WTC11 (cell line): ENCODE results near the gene PTPN2.

Experiments
- ATF3 ChIP-seq: sonication (generic); formaldehyde crosslinking; conservative IDR thresholded peaks from 2 replicates; pipeline ENCODE4 v1.8.1; 2022; ENCODE audit warnings: mild to moderate bottlenecking, missing genetic modification reagents
- CTCF ChIP-seq: fragments of 200-600 bp; IDR thresholded peaks from 2 replicates; pipeline ENCODE4 v1.8.0; 2022; ENCODE audit warnings: antibody characterized with exemption
- ESRRA ChIP-seq: sonication (generic); formaldehyde crosslinking; IDR thresholded peaks from 2 replicates; pipeline ENCODE4 v1.8.1; 2022; ENCODE audit warnings: mild to moderate bottlenecking, missing genetic modification reagents, borderline replicate concordance
- FOXJ3 ChIP-seq: sonication (generic); formaldehyde crosslinking; IDR thresholded peaks from 2 replicates; pipeline ENCODE4 v1.9.0; 2021; ENCODE audit warnings: missing genetic modification reagents, mild to moderate bottlenecking, borderline replicate concordance
- KAT7 ChIP-seq: sonication (generic); formaldehyde crosslinking; IDR thresholded peaks from 2 replicates; pipeline ENCODE4 v1.8.1; 2023; ENCODE audit warnings: missing genetic modification reagents, mild to moderate bottlenecking, borderline replicate concordance
- NR1H2 ChIP-seq: sonication (generic); formaldehyde crosslinking; IDR thresholded peaks from 2 replicates; pipeline ENCODE4 v1.9.0; 2021; ENCODE audit warnings: mild to moderate bottlenecking, moderate library complexity, missing genetic modification reagents
- NR2C2 ChIP-seq: sonication (generic); formaldehyde crosslinking; IDR thresholded peaks from 2 replicates; pipeline ENCODE4 v1.8.0; 2022; ENCODE audit warnings: mild to moderate bottlenecking, missing genetic modification reagents
- SMAD3 ChIP-seq: sonication (generic); formaldehyde crosslinking; IDR thresholded peaks from 2 replicates; pipeline ENCODE4 v1.8.0; 2022; ENCODE audit warnings: missing genetic modification reagents, mild to moderate bottlenecking, borderline replicate concordance
- TEAD4 ChIP-seq: sonication (generic); formaldehyde crosslinking; IDR thresholded peaks from 2 replicates; pipeline ENCODE4 v1.8.0; 2022; ENCODE audit warnings: mild to moderate bottlenecking, missing genetic modification reagents
- ZNF232 ChIP-seq: sonication (generic); formaldehyde crosslinking; IDR thresholded peaks from 2 replicates; pipeline ENCODE4 v1.8.0; 2022; ENCODE audit warnings: mild to moderate bottlenecking, missing genetic modification reagents
- TF ChIP-seq, protein P1 (sequence below): sonication (generic); formaldehyde crosslinking; IDR thresholded peaks from 2 replicates; pipeline ENCODE4 v1.8.1; 2022; ENCODE audit warnings: mild to moderate bottlenecking, missing genetic modification reagents, moderate library complexity, borderline replicate concordance

DNA sequence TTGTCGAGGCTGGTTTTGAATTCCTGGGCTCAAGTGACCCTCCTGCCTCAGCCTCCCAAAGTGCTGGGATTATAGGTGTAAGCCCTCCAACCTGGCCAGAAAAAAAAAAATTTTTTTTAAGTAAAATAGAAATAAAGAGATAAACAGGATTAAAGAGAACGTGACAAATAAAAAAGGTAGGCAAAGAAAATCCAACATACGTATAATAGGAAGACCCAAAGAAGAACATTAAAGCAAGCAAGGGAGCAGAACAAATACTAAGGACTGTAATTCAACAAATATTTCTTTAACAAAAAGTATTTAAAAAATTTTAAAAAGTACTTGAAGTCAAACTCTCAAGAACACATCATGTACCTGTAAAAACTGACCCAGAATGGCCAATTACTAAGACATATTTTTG lies 56.4 kb downstream of the PTPN2 start:
- no peak for TF ChIP-seq ESRRA (CRISPR knock-in tag)
- no peak for TF ChIP-seq CTCF
- TF ChIP-seq FOXJ3 (CRISPR knock-in tag), result no peak
- TF ChIP-seq, protein P1, sequence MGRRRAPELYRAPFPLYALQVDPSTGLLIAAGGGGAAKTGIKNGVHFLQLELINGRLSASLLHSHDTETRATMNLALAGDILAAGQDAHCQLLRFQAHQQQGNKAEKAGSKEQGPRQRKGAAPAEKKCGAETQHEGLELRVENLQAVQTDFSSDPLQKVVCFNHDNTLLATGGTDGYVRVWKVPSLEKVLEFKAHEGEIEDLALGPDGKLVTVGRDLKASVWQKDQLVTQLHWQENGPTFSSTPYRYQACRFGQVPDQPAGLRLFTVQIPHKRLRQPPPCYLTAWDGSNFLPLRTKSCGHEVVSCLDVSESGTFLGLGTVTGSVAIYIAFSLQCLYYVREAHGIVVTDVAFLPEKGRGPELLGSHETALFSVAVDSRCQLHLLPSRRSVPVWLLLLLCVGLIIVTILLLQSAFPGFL (CRISPR knock-in tag), result no peak
- no peak for TF ChIP-seq TEAD4 (CRISPR knock-in tag)
- no peak for TF ChIP-seq ATF3 (CRISPR knock-in tag)
- TF ChIP-seq ZNF232, result no peak
- no peak for TF ChIP-seq NR2C2 (CRISPR knock-in tag)
- TF ChIP-seq NR1H2 (CRISPR knock-in tag), result no peak
- TF ChIP-seq KAT7, result no peak
- no peak for TF ChIP-seq SMAD3 (CRISPR knock-in tag)
